OCI-LY7 (cell line): ENCODE measurements around the gene HTRA1.

Experiments used
- EZH2phosphoT487 ChIP-seq: fragments of 200-600 bp; sonication (generic); IDR thresholded peaks from 2 replicates; pipeline ENCODE4 v1.6.1; 2018; ENCODE audit warnings: low read depth, borderline replicate concordance, mild to moderate bottlenecking, mixed run types, antibody characterized with exemption, low read length, moderate library complexity, mixed read lengths
- TF ChIP-seq, protein P1 (sequence below): fragments of 200-600 bp; sonication (generic); conservative IDR thresholded peaks from 2 replicates; pipeline ENCODE4 v1.5.1; 2014; ENCODE audit warnings: mild to moderate bottlenecking, antibody characterized with exemption, low read length, moderate library complexity, mixed read lengths

DNA sequence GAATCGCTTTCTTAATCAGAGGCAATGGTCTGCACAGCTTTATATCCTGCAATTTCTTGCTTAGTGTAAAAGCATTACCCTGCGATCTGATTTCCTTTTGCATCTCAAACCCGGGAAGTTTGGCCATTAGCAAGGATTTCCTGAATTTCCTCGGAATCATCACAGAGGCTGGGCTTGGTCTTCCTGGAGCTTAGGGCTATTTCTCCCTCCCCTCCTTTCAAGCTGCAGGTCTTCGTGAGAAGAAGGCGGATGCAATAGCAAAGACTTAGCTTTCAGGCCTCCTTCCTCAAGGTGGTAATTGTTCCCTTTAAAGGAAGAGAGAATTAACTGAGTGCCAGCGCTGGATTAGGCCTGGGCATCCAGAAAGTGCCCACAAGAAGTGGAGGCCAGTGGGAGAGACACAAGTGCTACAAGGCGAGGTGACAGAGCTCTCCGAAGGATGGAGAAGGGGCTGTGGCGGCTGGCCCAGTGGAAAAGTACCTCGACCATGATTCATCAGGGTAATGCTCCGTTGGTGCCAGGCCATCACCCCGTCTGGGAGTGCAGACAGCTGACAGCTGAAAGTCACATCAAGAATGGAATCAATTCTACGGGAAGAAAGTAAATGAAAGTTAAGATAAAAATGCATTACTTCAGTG lies 10.9 kb upstream of the HTRA1 start:
- TF ChIP-seq, protein P1, sequence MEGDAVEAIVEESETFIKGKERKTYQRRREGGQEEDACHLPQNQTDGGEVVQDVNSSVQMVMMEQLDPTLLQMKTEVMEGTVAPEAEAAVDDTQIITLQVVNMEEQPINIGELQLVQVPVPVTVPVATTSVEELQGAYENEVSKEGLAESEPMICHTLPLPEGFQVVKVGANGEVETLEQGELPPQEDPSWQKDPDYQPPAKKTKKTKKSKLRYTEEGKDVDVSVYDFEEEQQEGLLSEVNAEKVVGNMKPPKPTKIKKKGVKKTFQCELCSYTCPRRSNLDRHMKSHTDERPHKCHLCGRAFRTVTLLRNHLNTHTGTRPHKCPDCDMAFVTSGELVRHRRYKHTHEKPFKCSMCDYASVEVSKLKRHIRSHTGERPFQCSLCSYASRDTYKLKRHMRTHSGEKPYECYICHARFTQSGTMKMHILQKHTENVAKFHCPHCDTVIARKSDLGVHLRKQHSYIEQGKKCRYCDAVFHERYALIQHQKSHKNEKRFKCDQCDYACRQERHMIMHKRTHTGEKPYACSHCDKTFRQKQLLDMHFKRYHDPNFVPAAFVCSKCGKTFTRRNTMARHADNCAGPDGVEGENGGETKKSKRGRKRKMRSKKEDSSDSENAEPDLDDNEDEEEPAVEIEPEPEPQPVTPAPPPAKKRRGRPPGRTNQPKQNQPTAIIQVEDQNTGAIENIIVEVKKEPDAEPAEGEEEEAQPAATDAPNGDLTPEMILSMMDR = no peak
- no peak for TF ChIP-seq EZH2phosphoT487
